Measurements from ENCODE around the gene DPP9.

The DPP9 gene

DNA sequence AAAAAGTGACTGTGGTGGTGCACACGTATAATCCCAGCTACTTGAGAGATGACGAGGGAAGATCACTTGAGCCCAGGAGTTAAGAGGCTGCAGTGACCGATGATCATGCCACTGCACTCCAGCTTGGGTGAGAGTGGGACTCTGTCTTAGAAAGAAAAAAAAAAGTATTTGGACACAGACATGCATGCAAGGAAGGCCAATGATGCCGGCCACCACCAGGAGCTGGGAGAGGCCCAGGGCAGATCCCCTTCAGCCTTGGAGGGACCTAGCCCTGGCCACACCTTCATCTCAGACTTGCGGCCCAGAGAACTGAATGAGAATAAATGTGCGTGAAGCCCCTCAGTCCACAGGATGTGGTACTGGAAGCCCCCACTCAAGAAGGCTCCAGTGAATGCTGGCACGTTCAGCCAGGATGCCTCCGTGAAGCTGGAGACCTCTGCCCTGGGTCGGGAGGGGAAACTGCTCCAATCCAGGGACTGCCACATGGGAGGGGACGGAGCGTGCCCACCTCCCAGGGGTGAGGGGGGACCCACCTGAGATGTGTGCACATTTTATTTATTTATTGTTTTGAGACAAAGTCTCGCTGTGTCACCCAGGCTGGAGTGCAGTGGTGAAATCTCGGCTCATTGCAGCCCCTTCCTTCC is 69.7 kb downstream of the DPP9 start:
- no peak for DNase-seq

- no peak for DNase-seq
Measured at GRCh38 chr19:4652075-4652474, 71.6 kb downstream of the DPP9 start.

DNA sequence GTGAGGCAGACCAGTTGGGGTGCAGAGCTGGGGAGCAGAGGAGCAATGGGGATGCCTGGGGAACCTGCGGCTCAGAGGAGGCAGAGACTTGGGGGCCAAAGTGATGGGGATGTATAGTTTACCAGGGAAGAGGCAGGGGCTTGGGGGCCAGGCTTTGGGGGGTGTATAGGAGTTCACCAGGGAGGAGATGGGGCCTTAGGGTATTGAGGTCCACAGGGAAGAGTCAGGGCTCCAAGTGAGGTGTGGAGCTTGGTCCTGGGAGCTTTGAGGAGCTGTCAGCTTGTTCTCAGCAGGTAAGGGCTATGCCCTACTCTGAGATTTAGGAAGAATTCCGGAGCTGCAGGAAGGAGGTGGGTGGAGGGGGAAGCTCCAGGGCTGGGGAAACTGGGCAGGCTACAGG is 73.5 kb downstream of the DPP9 start:
- no peak for DNase-seq

GRCh38 chr19:4649392-4650047 is 74.1 kb downstream of the DPP9 start:
- DNase-seq, result no peak

DNA sequence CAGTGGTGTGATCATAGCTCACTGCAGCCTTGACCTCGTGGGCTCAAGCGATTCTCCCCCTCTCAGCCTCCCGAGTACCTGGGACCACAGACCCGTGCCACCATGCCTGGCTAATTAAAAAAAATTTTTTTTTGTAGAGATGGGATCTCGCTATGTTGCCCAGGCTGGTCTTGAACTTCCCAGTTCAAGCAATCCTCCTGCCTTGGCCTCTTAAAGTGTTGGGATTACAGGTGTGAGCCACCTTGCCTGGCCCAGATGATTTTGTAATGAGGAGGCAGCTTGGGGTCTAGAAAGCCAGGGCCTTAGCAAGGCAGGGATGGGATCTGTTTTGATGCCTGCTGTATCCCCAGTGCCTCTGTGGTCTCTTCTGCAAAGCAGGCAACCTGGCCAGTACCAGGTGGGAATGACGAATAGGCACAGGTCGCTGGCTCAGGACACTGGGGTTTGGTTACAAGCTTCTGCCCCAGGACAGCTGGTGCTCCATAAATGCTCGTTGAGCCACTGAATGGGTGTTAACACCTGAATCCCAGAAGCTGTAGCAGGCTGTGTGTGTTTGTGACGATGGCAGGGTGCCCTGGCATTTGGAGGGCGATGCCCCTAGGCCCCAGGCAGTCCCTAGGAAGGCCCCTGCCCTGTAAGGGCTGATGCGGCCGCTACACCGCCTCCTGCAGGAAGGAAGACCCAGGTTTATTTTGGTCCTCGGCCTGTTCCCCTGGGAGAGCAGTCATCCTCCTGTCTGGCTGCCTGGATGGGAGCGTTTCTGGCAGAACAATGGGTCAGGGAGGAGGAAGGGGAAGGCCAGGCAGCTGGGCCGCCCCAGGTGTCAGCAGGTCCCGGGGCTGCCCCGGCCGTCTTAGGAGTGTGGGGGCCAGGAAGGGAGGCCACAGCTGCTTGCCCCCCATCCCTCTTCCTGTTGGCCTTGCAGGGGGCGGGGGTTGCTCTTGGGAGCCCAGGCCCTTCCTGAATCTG is 75.7 kb downstream of the DPP9 start:
- DNase-seq, result no peak

DNA sequence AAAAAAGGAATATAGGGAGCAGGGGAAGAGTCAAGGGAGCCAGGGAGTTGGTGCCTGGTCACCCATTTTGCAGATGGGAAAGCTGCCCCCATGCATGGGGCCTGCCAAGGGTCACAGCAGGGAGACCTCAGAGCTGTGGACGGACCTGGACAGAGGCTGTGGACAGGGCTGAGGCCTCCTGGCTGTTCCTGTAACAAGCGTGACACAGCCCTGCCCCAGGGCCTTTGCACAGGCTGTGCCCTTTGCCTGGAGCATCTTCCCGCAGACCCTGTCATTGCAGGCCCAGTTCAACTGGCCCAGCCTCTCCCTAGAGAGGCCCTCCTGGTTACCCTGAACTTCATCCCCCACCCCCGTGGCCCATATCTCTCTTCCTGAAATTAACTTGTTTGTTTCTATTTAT is 77.9 kb downstream of the DPP9 start:
- no peak for DNase-seq

DNA sequence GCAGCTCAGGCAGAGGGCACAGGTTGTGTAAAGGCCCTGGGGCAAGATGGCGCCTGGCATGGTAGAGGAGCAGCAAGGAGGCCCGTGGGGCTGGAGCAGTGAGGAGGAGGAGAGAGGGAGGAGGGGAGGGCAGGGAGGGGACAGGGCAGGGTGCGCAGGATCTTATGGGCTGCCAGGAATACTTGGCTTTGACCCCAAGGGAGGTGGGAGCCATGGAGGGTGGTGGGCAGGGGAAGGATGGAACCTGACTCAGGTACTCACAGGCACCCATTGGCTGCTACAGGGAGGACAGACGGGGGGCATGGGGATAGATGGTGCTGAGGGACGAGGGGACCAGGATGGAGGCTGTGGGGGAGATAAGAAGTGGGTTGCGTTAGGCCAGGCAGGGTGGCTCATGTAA is 81.0 kb downstream of the DPP9 start:
- DNase-seq, result no peak

DNA sequence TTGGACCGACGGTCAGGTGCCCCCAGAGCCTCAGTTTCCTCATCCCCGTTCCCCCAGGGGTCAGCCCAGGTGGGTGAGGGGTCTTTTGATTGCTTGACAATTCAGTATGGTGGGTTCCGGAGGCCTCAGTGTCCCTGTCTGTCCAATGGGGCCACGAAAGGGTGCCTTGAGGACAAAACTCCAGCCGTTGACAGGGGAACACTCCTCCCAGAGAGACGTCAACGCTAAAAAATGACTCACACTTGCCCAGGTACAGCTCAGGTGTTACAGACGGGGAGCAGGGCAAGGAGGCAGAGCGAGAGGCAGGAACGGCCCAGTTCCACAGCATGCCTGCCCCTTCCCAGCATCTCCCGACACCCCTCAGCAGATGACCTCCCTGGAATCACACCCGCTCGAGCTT is 82.5 kb downstream of the DPP9 start:
- DNase-seq, result no peak

- no peak for DNase-seq
Measured at GRCh38 chr19:4640247-4641000, 83.2 kb downstream of the DPP9 start.

- peak; percentile 11 for DNase-seq
Measured at GRCh38 chr19:4639531-4640246, 84.0 kb downstream of the DPP9 start.

DNA sequence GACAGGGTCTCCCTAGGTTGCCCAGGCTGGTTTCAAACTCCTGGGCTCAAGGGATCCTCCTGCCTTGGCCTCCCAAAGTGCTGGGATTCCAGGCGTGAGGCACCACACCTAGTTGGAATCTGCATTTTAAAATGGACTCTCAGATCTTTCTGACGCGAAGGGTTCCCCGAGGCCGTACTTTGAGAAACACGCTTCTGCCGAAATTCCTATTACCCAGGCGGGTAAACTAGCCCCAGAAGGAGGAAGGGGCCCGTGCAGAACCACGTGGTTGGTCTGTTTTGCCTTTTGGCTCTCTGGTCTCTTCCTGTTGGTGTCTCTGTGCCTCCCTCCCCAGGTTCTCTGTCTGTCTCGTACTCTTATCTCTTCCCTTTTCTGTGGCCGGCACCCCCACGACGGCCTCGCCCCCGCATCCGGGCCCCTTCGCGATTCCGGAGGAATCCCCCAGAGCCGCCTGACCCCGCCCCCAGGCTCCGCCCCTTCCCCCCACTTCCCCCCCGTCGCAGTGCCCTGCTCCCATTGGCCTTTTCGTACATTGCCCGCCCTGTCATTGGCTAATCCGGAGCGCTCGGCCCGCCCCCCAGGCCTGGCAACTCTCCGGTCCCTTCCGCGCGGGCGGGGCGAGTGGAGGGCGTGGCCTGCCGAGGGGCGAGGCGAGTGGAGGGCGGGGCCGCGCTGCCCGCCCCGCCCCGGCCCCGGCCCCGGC is 84.7 kb downstream of the DPP9 start, which contains the start of gene TNFAIP8L1:
TNFAIP8L1 (plus strand) TSS at position 689 of the 703 bp plus-strand sequence. CDS start 12,354 bp downstream, outside the sequence.
- peak; percentile 99 for DNase-seq

DNA sequence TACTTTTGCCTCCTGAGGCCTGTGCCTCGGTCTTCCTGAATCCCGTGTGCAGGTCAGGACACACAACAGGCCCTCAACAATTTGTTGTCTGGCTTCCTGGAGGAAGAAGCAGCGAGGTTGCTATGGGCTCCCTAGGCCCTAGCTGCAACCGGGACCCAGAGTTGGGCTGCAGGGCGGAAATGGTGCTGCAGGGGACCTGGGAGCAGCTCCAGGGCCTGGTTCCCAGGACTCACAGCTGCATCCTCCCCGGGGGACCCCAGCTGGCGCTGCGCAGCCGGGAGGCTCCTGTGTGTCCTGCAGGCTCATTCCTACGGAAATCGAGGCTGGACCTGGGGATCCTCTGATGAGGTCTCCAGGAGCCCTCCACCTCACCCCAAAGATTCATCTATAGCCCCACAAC is 85.3 kb downstream of the DPP9 start:
- DNase-seq, result no peak

DNA sequence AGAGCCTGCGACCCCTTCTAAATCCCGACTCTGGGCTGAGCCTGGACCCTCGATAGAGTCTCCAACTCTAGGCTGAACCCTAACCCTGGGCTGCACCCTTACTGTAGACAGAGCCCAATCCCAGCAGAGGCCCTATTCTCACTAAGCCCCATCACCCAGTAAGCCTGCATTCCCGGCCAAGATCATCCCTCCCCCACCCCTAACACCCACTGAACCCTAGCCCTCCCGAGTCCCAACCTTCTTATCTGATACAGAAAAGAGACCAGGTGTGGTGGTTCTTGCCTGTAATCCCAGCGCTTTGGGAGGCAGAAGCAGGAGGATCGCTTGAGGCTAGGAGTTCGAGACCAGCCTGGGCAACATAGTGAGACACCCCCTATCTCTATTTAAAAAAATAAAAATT is 86.9 kb downstream of the DPP9 start:
- no peak for DNase-seq

GRCh38 chr19:4636151-4636717 is 87.4 kb downstream of the DPP9 start:
- peak; percentile 74 for DNase-seq

DNA sequence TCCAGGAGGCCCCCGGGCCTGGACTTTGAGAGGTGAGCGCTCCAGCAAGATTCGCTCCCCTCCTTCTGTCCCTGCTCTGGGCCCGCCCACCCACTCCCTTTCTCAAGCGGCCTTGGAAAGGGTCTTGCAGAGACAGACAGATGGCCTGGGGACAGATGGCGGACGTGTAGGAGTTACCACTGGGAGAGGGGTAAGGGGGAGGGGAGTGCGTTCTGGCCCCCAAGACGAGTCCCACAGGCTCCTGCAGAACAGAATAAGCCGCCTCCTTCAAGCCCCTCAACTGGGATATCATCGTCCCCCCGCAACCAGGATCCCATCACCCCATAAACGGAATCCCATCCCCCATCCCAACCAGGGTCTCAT is 87.9 kb downstream of the DPP9 start:
- DNase-seq, result no peak

GRCh38 chr19:4633140-4633967 is 90.3 kb downstream of the DPP9 start:
- peak; percentile 65 for DNase-seq
